ENCODE measurements around the gene CNTNAP2.

CNTNAP2 gene

GRCh38 chr7:148116195-148116594, 1999.6 kb downstream of the CNTNAP2 start:
- DNase-seq (ENCODE audit: low read depth, low spot score) = no peak
- no peak overlapping the region for H3K4me3 ChIP-seq (ENCODE audit: insufficient read length, low read depth)
- H3K9me3 ChIP-seq (ENCODE audit: insufficient read depth, low read length) = no peaks in the 10 kb centered on the region
- no peaks in the 10 kb centered on the region for H3K4me1 ChIP-seq (ENCODE audit: insufficient read depth, insufficient read length)
- no peaks in the 10 kb centered on the region for H3K27me3 ChIP-seq (ENCODE audit: insufficient read depth, insufficient read length)
- H3K9ac ChIP-seq (ENCODE audit: insufficient read length, low read depth) = no peak overlapping the region
- TF ChIP-seq ZNF274 (IDR thresholded peaks at IDR 0.05; ENCODE audit: low read depth, low read length) (no peak), YY1 (IDR thresholded peaks at IDR 0.05; ENCODE audit: insufficient read depth, insufficient read length) (no peak), SUZ12 (IDR thresholded peaks at IDR 0.05; ENCODE audit: extremely low read depth, insufficient read depth, insufficient read length) (no peak)
- no peaks in the 10 kb centered on the region for H3K36me3 ChIP-seq (ENCODE audit: insufficient read depth, insufficient read length, low read length)

GRCh38 chr7:148116829-148117403, 2000.3 kb downstream of the CNTNAP2 start:
- H3K4me3 ChIP-seq (ENCODE audit: insufficient read length, low read depth) = no peak overlapping the region
- no peak overlapping the region for H3K9ac ChIP-seq (ENCODE audit: insufficient read length, low read depth)
- H3K27me3 ChIP-seq (ENCODE audit: insufficient read depth, insufficient read length) = no peaks in the 10 kb centered on the region
- H3K36me3 ChIP-seq (ENCODE audit: insufficient read depth, insufficient read length, low read length) = no peaks in the 10 kb centered on the region
- H3K9me3 ChIP-seq (ENCODE audit: insufficient read depth, low read length) = no peaks in the 10 kb centered on the region
- no peaks in the 10 kb centered on the region for H3K4me1 ChIP-seq (ENCODE audit: insufficient read depth, insufficient read length)
- no peak for TF ChIP-seq ZNF274 (IDR thresholded peaks at IDR 0.05; ENCODE audit: low read depth, low read length)
- TF ChIP-seq YY1 (IDR thresholded peaks at IDR 0.05; ENCODE audit: insufficient read depth, insufficient read length) = no peak
- no peak for TF ChIP-seq SUZ12 (IDR thresholded peaks at IDR 0.05; ENCODE audit: extremely low read depth, insufficient read depth, insufficient read length)
- DNase-seq (ENCODE audit: low read depth, low spot score) = no peak

GRCh38 chr7:148118371-148118770, 2001.8 kb downstream of the CNTNAP2 start:
- no peak overlapping the region for H3K9ac ChIP-seq (ENCODE audit: insufficient read length, low read depth)
- no peak for DNase-seq (ENCODE audit: low read depth, low spot score)
- H3K4me1 ChIP-seq (ENCODE audit: insufficient read depth, insufficient read length) = no peaks in the 10 kb centered on the region
- H3K9me3 ChIP-seq (ENCODE audit: insufficient read depth, low read length) = no peaks in the 10 kb centered on the region
- no peak overlapping the region for H3K4me3 ChIP-seq (ENCODE audit: insufficient read length, low read depth)
- no peak for TF ChIP-seq ZNF274 (IDR thresholded peaks at IDR 0.05; ENCODE audit: low read depth, low read length)
- no peak for TF ChIP-seq YY1 (IDR thresholded peaks at IDR 0.05; ENCODE audit: insufficient read depth, insufficient read length)
- TF ChIP-seq SUZ12 (IDR thresholded peaks at IDR 0.05; ENCODE audit: extremely low read depth, insufficient read depth, insufficient read length) = no peak
- no peaks in the 10 kb centered on the region for H3K27me3 ChIP-seq (ENCODE audit: insufficient read depth, insufficient read length)
- no peaks in the 10 kb centered on the region for H3K36me3 ChIP-seq (ENCODE audit: insufficient read depth, insufficient read length, low read length)

- H3K9ac ChIP-seq (ENCODE audit: insufficient read length, low read depth) = no peak overlapping the region
- TF ChIP-seq SUZ12 (IDR thresholded peaks at IDR 0.05; ENCODE audit: extremely low read depth, insufficient read depth, insufficient read length) (no peak), YY1 (IDR thresholded peaks at IDR 0.05; ENCODE audit: insufficient read depth, insufficient read length) (no peak), ZNF274 (IDR thresholded peaks at IDR 0.05; ENCODE audit: low read depth, low read length) (no peak)
- H3K4me3 ChIP-seq (ENCODE audit: insufficient read length, low read depth) = no peak overlapping the region
- H3K36me3 ChIP-seq (ENCODE audit: insufficient read depth, insufficient read length, low read length) = no peaks in the 10 kb centered on the region
- H3K9me3 ChIP-seq (ENCODE audit: insufficient read depth, low read length) = no peaks in the 10 kb centered on the region
- H3K4me1 ChIP-seq (ENCODE audit: insufficient read depth, insufficient read length) = no peaks in the 10 kb centered on the region
- H3K27me3 ChIP-seq (ENCODE audit: insufficient read depth, insufficient read length) = no peaks in the 10 kb centered on the region
- DNase-seq (ENCODE audit: low read depth, low spot score) = no peak
Observed at GRCh38 chr7:148121401-148121800, 2004.8 kb downstream of the CNTNAP2 start.

- TF ChIP-seq YY1 (IDR thresholded peaks at IDR 0.05; ENCODE audit: insufficient read depth, insufficient read length) (no peak), SUZ12 (IDR thresholded peaks at IDR 0.05; ENCODE audit: extremely low read depth, insufficient read depth, insufficient read length) (no peak), ZNF274 (IDR thresholded peaks at IDR 0.05; ENCODE audit: low read depth, low read length) (no peak)
- H3K36me3 ChIP-seq (ENCODE audit: insufficient read depth, insufficient read length, low read length) = no peaks in the 10 kb centered on the region
- H3K4me1 ChIP-seq (ENCODE audit: insufficient read depth, insufficient read length) = no peaks in the 10 kb centered on the region
- no peak overlapping the region for H3K9ac ChIP-seq (ENCODE audit: insufficient read length, low read depth)
- H3K27me3 ChIP-seq (ENCODE audit: insufficient read depth, insufficient read length) = no peaks in the 10 kb centered on the region
- no peak overlapping the region for H3K4me3 ChIP-seq (ENCODE audit: insufficient read length, low read depth)
- H3K9me3 ChIP-seq (ENCODE audit: insufficient read depth, low read length) = no peaks in the 10 kb centered on the region
- no peak for DNase-seq (ENCODE audit: low read depth, low spot score)
Observed at GRCh38 chr7:148121847-148122246, 2005.2 kb downstream of the CNTNAP2 start.

GRCh38 chr7:148124477-148124876, 2007.9 kb downstream of the CNTNAP2 start:
- DNase-seq (ENCODE audit: low read depth, low spot score) = no peak
- no peaks in the 10 kb centered on the region for H3K27me3 ChIP-seq (ENCODE audit: insufficient read depth, insufficient read length)

GRCh38 chr7:148127374-148127773, 2010.8 kb downstream of the CNTNAP2 start:
- Histone ChIP-seq H3K4me3 (ENCODE audit: insufficient read length, low read depth) (no peak overlapping the region), H3K27me3 (ENCODE audit: insufficient read depth, insufficient read length) (no peaks in the 10 kb centered on the region), H3K9ac (ENCODE audit: insufficient read length, low read depth) (no peak overlapping the region), H3K36me3 (ENCODE audit: insufficient read depth, insufficient read length, low read length) (no peaks in the 10 kb centered on the region), H3K9me3 (ENCODE audit: insufficient read depth, low read length) (no peaks in the 10 kb centered on the region), H3K4me1 (ENCODE audit: insufficient read depth, insufficient read length) (no peaks in the 10 kb centered on the region)
- no peak for TF ChIP-seq SUZ12 (IDR thresholded peaks at IDR 0.05; ENCODE audit: extremely low read depth, insufficient read depth, insufficient read length)
- TF ChIP-seq YY1 (IDR thresholded peaks at IDR 0.05; ENCODE audit: insufficient read depth, insufficient read length) = no peak
- TF ChIP-seq ZNF274 (IDR thresholded peaks at IDR 0.05; ENCODE audit: low read depth, low read length) = no peak
- DNase-seq (ENCODE audit: low read depth, low spot score) = no peak

More at GRCh38 chr7:148124477-148124876, 2007.9 kb downstream of the CNTNAP2 start:
- no peak for TF ChIP-seq SUZ12 (IDR thresholded peaks at IDR 0.05; ENCODE audit: extremely low read depth, insufficient read depth, insufficient read length)
- TF ChIP-seq ZNF274 (IDR thresholded peaks at IDR 0.05; ENCODE audit: low read depth, low read length) = no peak
- TF ChIP-seq YY1 (IDR thresholded peaks at IDR 0.05; ENCODE audit: insufficient read depth, insufficient read length) = no peak
- Histone ChIP-seq H3K4me3 (ENCODE audit: insufficient read length, low read depth) (no peak overlapping the region), H3K4me1 (ENCODE audit: insufficient read depth, insufficient read length) (no peaks in the 10 kb centered on the region), H3K9me3 (ENCODE audit: insufficient read depth, low read length) (no peaks in the 10 kb centered on the region), H3K9ac (ENCODE audit: insufficient read length, low read depth) (no peak overlapping the region), H3K36me3 (ENCODE audit: insufficient read depth, insufficient read length, low read length) (no peaks in the 10 kb centered on the region)
